GM21576 (cell line): ENCODE data around the gene PKP1.

ENCODE experiments used
- ATAC-seq: cut with Tn5 transposase; IDR thresholded peaks from one replicate; pipeline ENCODE4 v1.9.1; 2021; ENCODE audit warnings: mild to moderate bottlenecking, moderate library complexity; ENCODE audit not compliant: unreplicated experiment

PKP1 gene

DNA sequence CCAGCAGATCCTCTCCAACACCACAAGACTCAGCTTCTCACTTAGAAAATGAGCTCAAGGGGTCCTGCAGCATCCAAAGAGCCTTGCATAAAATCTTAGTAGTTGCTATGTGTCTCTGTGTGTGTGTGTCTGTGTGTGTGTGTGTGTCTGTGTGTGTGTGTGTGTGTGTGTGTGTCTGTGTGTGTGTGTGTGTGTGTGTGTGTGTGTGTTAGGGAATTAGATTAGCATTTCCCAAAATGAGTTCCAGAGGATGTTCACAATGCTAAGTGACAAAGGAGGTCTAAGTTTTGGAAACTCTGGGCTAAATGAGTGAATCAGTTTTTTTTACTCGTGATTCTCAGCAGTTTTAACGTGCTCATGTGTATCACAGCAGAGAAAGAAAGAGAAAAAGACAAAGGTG lies 63.7 kb downstream of the PKP1 start:
- no peak for ATAC-seq

DNA sequence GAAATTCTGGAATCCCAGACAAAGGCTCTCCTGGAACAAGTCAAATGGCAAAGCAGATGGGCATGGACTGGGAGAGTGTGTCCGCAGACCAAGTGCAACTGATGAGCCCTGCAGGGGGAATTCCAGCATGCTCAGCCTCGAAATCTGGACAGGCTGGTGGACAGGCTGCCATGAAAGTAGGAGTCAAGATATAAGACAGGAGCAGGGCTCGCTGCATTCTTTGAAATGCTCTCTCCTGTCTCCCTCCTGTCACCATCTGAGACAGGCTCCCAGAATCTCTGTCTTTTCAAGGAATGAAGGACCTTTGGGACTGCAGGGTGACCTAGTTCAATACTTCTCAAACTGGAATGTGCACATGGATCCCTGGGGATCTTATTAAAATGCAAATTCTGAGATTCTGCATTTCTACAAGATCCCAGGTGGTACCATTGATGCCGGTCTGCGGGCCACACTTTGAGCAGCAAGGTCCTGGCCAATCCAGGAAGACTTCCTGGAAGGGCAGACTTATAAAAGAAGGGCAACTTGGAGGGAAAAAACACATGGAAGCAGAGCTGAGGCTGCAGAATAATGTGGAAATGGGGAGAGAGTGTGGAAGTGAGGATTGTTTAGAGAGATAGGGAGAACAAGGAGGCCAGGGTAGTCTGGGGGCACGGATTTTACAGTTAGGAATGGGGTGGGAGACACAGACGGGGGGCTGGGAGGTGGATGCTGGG lies 64.3 kb downstream of the PKP1 start:
- ATAC-seq: no peak

GRCh38 chr1:201348211-201348566 lies 64.9 kb downstream of the PKP1 start:
- no peak for ATAC-seq

GRCh38 chr1:201349092-201349491 lies 65.8 kb downstream of the PKP1 start:
- ATAC-seq: no peak

DNA sequence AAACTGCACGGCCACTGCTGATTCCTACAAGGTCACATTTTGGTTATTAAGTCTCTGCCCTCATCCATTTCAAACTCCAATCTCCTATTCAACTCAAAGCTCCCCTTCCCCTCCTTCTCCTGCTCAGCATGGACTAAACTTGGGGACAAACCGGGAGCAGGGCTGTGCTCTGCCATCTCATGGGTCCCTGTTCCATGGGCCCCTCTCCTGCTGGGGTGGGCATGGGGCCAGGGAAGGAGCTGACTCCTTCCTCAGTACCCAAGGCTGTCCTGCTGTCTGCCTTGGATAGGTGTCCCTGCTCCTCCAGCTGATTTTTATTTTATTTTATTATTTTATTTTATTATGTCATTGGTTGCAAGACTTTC lies 67.0 kb downstream of the PKP1 start:
- no peak for ATAC-seq

DNA sequence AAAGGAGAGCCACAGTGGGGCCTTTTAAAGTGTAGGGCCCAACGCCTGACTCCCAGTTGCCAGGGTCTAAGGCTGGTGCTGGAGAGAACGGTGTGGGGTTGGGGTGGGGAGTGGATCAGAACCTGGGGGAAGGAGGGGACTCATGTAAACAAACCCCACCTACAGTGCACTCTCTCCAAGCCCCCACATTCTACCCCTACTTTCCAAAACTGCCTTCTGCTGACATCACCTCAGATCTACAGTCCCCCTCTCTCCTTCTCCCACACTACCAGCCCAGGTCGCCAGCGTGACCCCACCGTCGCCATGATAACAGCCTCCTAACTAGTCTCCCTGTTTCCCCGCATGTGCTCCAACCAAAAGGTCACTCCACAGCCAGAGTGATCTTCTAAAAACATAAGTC lies 67.6 kb downstream of the PKP1 start:
- no peak for ATAC-seq

DNA sequence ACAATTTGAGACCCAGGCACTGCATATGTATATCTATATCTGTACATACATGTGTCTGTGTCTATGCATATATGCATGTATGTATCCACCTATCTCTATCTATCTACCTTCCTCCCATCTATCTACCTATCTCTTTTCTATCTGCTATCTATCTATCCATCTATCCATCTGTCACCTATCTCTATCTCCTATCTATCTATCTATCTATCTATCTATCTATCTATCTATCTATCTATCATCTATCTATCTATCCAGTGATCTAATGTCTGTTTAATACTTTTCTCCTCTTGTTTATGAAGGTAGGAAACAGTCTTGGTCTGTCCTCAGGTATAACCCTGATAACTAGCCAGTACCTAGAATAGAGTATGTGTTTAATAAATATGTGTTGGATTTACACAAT lies 68.3 kb downstream of the PKP1 start:
- ATAC-seq: no peak

- no peak for ATAC-seq
These were observed 70.1 kb downstream of the PKP1 start for GRCh38 chr1:201353186-201353940.

DNA sequence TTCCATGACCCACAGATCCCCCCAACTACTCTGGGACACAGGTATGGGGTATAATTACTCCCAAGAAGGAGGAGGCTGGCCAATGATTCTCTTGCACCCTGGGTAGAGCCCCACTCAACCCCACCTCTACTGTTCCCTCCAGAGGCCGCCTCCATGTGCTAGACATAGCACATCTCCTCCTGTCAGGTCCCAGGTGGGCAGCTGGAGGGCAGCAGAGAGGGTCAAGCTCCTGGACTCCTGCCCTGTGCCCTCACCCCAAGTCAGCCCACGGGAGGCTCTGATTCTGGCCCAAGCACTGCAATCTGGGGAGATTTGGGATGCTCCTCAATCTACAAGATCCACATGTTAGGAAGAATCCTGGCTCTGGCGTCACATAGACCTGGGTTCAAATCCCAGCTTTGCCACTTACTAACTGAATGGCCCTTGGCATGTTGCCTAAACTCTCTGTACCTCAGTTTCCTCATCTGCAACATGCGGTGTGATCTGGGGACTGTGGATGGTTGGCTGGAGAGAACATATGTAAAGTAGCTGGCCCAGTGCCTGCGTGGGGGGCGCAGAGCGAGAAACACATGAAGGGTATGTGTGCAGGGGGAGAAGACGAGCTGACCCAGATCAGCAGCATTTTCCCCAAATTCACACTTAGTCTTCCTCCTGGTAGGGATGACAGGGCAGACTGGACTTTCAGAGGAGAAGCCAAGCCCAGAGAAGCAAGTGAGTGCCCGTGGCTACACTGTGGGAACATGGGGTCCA lies 71.0 kb downstream of the PKP1 start:
- ATAC-seq: no peak

GRCh38 chr1:201354901-201355295 lies 71.6 kb downstream of the PKP1 start:
- ATAC-seq: no peak

DNA sequence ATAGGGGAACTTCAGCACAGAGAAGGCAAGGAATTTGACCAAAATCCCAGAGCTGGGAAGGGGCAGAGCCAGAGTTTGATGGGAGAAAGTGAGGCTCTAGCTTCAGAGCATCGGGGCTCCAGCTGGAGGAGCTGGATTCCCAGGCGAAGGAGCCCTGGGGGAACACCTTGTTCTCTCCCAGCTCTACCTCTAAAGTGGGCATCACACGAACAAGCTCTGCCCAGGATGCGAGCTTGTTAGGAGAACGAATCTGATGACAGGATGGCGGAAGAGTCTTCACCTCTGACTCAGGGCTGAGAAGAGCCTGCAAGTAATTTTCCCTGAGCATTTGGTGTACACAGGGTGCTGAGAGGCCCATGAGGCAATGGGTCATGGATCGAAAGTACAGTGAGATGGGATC lies 72.2 kb downstream of the PKP1 start:
- no peak for ATAC-seq

DNA sequence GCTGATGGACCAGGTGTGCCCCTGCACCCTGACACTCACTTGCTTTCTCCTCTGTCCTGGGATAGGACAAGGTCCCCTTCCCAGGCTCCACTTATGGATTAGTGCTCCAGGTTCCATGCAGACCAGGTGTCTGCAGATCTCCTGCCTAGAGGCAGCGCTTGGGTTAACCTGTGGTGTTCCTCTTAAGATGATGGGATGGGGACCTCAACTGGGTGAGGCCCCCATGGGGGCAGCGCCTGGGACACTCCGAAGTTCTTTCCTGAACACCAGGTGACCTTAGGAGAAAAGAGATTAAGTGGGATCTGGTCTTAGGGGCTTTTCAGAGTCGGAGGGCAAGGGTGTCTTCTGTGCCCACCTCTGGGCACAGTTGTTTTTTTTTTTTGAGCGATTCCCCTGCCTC lies 72.9 kb downstream of the PKP1 start:
- no peak for ATAC-seq

DNA sequence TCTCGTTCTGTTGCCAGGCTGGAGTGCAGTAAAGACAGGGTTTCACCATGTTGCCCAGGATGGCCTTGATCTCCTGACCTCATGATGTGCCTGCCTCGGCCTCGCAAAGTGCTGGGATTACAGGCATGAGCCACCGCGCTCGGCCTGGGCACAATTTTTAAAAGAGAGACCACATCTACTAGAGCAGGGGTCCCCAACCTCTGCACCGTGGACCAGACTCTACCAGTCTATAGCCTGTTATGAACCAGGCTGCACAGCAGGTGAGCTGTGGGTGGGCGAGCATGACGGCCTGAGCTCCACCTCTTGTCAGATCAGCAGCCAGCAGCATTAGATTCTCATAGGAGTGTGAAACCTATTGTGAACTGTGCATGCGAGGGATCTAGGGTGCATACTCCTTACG lies 73.4 kb downstream of the PKP1 start:
- ATAC-seq: no peak

DNA sequence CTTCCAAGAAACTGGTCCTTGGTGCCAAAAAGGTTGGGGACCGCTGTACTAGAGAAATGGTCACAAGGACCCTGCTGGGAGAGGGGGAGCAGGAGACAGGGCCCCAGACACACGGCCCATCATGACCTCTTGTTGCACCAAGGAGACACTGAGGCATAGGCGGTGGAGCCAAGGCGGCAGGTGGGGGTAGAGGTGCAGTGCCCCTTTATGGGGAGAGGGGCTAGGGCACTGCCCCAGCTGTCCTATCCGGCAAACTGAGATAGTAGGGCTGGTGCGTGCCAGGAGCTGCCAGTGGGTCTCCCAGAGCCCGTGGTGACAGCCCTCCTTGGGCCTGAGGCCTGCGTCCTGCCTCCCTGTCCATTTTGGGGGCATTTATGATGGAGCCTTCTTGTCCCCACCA lies 73.9 kb downstream of the PKP1 start:
- no peak for ATAC-seq

- no peak for ATAC-seq
These were observed 74.5 kb downstream of the PKP1 start for GRCh38 chr1:201357636-201358348.

- ATAC-seq: no peak
These were observed 75.3 kb downstream of the PKP1 start for GRCh38 chr1:201358596-201358995.

DNA sequence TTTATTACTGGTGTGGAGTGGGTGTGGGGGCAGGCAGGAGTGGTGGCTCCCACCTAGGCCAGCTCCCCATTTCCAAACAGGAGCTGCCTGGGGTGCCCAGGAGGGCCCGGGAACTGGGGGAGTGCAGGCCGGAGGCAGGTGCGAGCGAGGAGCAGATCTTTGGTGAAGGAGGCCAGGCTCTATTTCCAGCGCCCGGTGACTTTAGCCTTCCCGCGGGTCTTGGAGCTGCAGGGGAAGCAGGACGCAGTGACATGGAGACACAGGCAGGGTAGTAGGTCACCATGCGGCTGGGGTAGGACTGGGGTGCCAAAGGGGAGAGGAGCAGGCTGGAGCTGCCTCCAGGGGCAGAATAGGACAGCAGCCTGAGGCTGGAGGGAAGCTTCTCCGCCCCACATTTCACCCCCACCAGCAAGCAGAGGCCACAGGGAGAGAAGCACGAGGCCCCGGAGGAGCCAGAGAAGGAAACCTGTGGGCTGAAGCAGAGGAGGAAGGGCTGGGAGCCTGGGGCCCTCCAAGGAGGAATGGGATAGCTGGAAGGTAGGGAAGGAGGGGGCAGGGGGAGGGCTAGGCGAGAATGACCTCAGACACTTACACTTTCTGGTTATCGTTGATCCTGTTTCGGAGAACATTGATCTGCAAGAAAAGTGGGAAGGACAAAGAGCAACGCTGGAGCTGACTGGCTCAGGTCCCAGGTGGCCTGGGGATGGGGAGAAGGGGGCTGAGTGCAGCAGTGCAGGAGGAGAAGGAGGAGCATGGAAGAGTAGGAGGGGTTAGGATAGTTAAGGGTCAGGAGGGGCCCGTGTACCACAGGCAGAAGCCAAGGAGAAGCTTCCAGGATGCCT lies 75.9 kb downstream of the PKP1 start:
- no peak for ATAC-seq

DNA sequence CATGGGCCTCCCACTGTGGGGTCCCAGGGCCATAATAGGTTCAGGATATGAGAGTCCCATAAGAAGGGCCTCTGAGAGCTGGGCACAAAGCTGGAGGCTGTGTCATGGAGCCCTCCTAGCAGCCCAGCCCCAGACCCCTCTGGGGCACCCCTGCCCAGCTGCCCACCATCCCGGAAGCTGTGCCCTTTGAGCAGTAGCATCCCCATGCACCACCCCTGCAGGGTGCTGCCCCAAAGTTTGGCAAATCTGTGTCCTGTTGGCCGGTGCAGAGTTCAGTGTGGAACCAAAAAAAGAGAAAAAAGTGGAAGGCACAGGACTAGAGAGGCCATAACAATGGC lies 76.5 kb downstream of the PKP1 start:
- ATAC-seq: no peak

DNA sequence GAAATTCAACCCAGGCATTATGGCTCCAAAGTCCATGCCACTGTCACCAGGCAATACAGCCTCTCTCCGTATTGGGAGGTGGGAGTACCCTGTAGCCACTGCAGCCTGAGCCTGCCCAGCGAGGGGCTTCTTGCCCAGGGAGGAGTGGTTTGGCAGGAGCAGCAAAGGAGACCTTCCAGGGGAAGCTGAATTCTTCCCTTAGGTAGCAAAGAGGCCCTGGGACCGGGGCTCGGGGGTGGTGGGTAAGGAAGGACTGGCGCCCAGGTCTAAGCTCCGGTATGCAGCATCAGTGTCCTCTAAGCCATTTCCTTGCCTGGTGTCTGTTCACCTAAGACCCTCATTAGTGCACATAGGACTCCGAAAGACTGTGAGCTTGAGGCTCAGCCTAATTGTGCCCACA lies 77.2 kb downstream of the PKP1 start:
- ATAC-seq: no peak

GRCh38 chr1:201360901-201361651 lies 77.8 kb downstream of the PKP1 start:
- ATAC-seq: no peak
